IPS-18c (cell line): ENCODE data around the gene RGSL1.
"Not testable (repeated sequence)": the region's sequence is repeated elsewhere in the genome, so short reads cannot be mapped to it uniquely, and the experiment has no call there.

Experiments used
- H3K4me3 ChIP-seq: 2 replicates; pipeline ENCODE4 v1.7.0; 2013; ENCODE audit warnings: low read depth, mild to moderate bottlenecking, low read length, moderate library complexity; ENCODE audit not compliant: insufficient read depth
- H3K9me3 ChIP-seq: one replicate; pipeline ENCODE4 v1.6.1; 2013; ENCODE audit warnings: mild to moderate bottlenecking, low read length, moderate library complexity; ENCODE audit not compliant: control insufficient read depth, insufficient read depth

Gene RGSL1

GRCh38 chr1:182495002-182495401, 45.1 kb downstream of the RGSL1 start:
- H3K9me3 ChIP-seq: no peaks in the 10 kb centered on the region
- H3K4me3 ChIP-seq: no peak overlapping the region

GRCh38 chr1:182495693-182496092, 45.7 kb downstream of the RGSL1 start:
- Histone ChIP-seq H3K9me3 (no peaks in the 10 kb centered on the region), H3K4me3 (no peak overlapping the region)

GRCh38 chr1:182507685-182508084, 57.7 kb downstream of the RGSL1 start:
- H3K9me3 ChIP-seq: no peaks in the 10 kb centered on the region
- no peak overlapping the region for H3K4me3 ChIP-seq

- Histone ChIP-seq H3K4me3 (no peak overlapping the region), H3K9me3 (no peaks in the 10 kb centered on the region)
Measured at GRCh38 chr1:182515556-182515955, 65.6 kb downstream of the RGSL1 start.

- Histone ChIP-seq H3K4me3 (no peak overlapping the region), H3K9me3 (no peaks in the 10 kb centered on the region)
Measured at GRCh38 chr1:182520736-182521135, 70.8 kb downstream of the RGSL1 start.

GRCh38 chr1:182525342-182525741, 75.4 kb downstream of the RGSL1 start:
- no peaks in the 10 kb centered on the region for H3K9me3 ChIP-seq
- H3K4me3 ChIP-seq: no peak overlapping the region

- Histone ChIP-seq H3K4me3 (no peak overlapping the region), H3K9me3 (no peaks in the 10 kb centered on the region)
Measured at GRCh38 chr1:182527680-182528079, 77.7 kb downstream of the RGSL1 start.

- H3K9me3 ChIP-seq, H3K4me3 ChIP-seq: not testable (repeated sequence)
Measured at GRCh38 chr1:182528206-182528605, 78.3 kb downstream of the RGSL1 start.

- Histone ChIP-seq H3K4me3 (no peak overlapping the region), H3K9me3 (no peaks in the 10 kb centered on the region)
Measured at GRCh38 chr1:182533896-182534295, 84.0 kb downstream of the RGSL1 start.

GRCh38 chr1:182549346-182549745, 99.4 kb downstream of the RGSL1 start:
- no peak overlapping the region for H3K4me3 ChIP-seq
- H3K9me3 ChIP-seq: no peaks in the 10 kb centered on the region

- Histone ChIP-seq H3K9me3 (no peaks in the 10 kb centered on the region), H3K4me3 (no peak overlapping the region)
Measured at GRCh38 chr1:182549811-182550210, 99.9 kb downstream of the RGSL1 start.

GRCh38 chr1:182552527-182552926, 102.6 kb downstream of the RGSL1 start:
- Histone ChIP-seq H3K4me3 (no peak overlapping the region), H3K9me3 (no peaks in the 10 kb centered on the region)

- Histone ChIP-seq H3K4me3 (no peak overlapping the region), H3K9me3 (no peaks in the 10 kb centered on the region)
Measured at GRCh38 chr1:182555493-182555892, 105.5 kb downstream of the RGSL1 start.

- Histone ChIP-seq H3K9me3 (no peaks in the 10 kb centered on the region), H3K4me3 (no peak overlapping the region)
Measured at GRCh38 chr1:182556279-182556678, 106.3 kb downstream of the RGSL1 start.

- Histone ChIP-seq H3K9me3 (no peaks in the 10 kb centered on the region), H3K4me3 (no peak overlapping the region)
Measured at GRCh38 chr1:182560392-182560984, 110.5 kb downstream of the RGSL1 start.

- H3K4me3 ChIP-seq: no peak overlapping the region
- no peaks in the 10 kb centered on the region for H3K9me3 ChIP-seq
Measured at GRCh38 chr1:182561456-182561855, 111.5 kb downstream of the RGSL1 start.

- H3K9me3 ChIP-seq: no peaks in the 10 kb centered on the region
- no peak overlapping the region for H3K4me3 ChIP-seq
Measured at GRCh38 chr1:182563095-182563494, 113.1 kb downstream of the RGSL1 start.

GRCh38 chr1:182564406-182565004, 114.6 kb downstream of the RGSL1 start:
- H3K4me3 ChIP-seq: no peak overlapping the region
- no peaks in the 10 kb centered on the region for H3K9me3 ChIP-seq

GRCh38 chr1:182565537-182565936, 115.6 kb downstream of the RGSL1 start:
- Histone ChIP-seq H3K9me3 (no peaks in the 10 kb centered on the region), H3K4me3 (no peak overlapping the region)
